NCI-H460 (cell line): ENCODE results near the gene ADIG. TPM values are rescaled to one million over a fixed set of nuclear protein-coding genes. Genes with fewer than 3 reads are reported as not detected.

Source experiments
- DNase-seq: peaks from one replicate; pipeline ENCODE4 v3.0.0-alpha.2; 2016; ENCODE audit warnings: low read depth; ENCODE audit errors: extremely low read depth
- total RNA-seq: library from RNA; depleted of rRNA; stranded (reverse); fragments of >200 nt; shearing (Covaris generic); gene quantifications from 2 replicates; pipeline ENCODE4 v1.2.3, GENCODE V29; 2014

Gene ADIG
- total RNA-seq, 1 experiment from 2014 or later, result not detected

DNA sequence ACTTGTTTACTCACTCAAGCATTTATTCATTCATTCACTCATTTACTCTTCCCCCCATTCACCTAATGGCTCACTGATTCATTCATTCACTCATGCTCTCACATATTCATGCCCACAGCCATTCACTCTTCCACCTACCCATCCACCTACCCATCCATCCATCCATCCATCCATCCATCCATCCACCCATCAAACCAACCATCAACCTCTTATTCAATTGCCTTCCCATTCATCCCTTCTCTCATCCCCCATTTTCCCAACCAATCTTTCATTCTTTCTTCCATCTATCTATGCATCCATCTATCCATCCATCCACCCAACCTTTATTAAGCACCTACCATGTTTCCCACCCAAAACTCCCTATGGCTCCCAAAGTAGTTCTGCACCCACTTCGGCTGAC is 19.1 kb downstream of the ADIG start:
- DNase-seq, result no peak

DNA sequence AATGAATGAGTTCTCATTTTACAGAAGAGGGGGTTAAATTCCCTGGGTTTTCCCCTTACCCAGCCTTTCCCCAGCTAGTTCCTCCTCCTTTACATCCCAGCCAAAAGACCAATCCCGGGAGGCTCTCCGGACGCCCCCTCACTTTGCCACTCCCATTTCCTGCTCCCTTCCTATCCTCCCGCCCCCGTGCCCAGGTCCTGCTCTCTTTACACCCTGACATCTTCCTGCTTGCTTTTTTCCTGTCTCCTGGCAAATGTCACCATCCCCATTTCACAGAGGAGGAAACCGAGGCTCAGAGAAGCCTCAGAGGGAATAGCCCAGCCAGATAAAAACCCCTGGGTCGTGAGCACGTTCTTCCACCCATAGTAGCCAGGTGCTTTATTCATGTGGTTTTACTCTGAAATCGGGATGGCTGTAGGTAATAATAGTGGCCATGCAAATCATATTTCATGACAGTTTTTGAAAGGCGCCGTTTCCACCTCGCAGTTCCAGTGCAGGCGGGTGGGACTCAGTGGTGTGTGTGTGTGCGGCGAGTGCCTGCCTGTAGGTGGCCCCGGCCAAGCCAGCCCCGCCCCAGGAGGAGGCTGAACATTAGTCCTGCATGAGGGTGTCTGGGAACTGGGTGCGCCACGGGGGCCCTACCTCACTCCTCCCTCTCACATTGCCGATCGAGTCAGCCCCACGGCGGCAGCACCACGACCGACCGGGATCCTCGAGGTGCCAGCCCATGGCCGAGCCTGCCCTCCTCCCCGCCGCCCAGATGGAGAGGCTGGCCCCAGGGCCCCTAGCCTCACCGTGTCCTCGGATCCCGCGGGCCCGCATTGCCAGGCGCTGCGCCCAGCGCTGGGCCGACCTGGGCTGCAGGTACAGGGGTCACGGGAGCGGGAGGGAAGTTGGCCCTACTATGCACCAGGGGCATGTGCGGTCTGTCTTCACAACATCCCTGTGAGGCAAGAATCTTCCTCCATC is 20.5 kb downstream of the ADIG start, which contains the start of gene ARHGAP40:
Gene ARHGAP40 (plus strand): TSS at position 594 of the 969 bp plus-strand sequence.
- peak; percentile 12 for DNase-seq

DNA sequence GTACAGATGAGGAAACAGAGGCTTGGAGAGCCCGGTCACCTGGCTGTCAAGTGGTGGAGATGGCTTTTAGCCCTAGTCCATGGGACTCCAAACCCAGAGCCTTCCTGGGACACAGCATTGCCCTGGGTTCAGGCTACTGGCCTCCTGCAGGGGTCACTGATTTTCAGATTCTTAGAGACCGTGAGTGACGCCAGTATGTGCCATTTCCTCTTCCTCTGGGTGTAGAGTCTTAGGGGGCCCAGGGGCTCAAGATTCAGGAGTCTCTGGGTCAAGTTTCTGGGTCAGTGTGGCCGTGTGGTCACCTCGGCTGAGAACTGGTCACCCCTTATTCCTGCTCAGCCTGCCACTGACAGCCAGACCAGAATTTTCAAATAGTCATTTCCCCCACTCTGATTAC is 21.2 kb downstream of the ADIG start:
- no peak for DNase-seq

- DNase-seq, result no peak
These were observed 22.3 kb downstream of the ADIG start for GRCh38 chr20:38603286-38603685.

- DNase-seq, result no peak
These were observed 23.9 kb downstream of the ADIG start for GRCh38 chr20:38604873-38605303.

DNA sequence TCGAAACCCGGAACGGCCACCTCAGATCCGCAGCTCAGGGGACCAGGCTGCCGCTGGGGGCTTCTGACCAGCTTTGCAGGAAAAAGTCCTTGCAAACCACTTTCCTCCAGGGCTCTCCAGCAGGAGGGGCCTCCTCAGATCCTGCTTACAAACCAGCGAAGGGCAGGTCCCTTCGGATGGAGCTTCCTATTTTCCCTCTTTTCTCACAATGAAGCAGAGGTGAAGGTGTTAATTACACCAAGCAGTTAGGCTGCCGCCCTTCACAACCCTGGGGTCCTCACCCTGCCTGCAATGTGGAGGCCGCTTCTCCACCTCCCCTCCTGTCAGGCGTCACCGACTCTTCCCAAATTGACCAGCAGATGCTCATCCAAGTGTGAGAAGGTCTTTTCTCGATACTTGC is 26.4 kb downstream of the ADIG start:
- DNase-seq, result no peak

DNA sequence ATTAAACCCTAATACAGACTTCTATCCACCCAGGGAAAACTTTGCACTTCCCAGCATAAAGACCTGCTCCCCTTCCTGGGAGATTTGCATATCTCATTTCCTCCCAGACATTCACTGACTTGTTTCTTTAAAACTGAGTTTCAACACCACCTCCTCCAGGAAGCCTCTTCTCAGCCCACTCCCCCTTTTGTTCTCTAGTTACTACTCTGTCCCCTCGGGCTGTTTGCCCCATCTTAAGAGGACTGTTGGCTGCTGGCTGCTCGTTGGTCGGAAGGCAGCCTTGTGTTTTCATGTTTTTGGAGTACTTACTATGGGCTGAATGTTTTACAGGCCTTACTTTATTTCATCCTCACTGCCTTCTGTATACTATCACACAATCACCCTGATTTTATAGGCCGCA is 27.2 kb downstream of the ADIG start:
- no peak for DNase-seq

DNA sequence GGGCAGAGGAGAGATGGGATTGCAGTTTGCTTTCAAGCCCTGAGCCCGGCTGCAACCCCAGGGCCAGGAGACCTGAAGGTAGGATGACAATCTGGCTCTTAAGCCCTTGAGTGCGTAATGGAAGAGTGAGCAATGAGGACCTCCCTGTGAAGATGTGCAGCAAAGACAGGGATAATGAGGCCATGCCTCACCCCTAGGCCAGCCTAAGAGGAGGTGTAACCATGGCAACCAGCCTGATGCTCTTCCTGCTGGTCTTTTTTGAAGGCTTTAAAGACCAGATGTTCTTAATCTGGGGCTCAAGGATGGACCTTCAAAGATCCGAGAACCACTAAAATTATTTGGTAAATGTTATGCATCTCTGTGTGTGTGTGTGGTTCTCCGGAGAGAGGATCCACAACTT is 28.8 kb downstream of the ADIG start:
- no peak for DNase-seq

DNA sequence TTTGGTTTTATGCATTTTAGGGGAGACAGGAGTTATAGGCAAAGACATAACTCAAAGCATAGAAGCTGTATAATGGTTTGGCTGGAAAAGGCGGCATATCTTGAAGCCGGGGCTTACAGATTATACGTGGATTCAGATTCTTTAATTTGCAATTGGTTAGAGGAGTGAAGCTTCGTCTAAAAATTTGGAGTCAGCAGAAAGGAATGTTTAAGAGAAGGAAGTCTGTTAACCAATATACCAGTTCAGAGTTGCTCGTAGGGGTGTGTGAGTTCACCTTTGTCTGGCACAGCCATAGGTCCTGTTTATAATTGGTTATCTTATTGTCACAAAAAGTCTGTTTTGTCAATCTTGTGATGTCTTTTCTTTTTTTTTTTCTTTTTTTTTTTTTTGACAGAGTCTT is 29.5 kb downstream of the ADIG start:
- no peak for DNase-seq

DNA sequence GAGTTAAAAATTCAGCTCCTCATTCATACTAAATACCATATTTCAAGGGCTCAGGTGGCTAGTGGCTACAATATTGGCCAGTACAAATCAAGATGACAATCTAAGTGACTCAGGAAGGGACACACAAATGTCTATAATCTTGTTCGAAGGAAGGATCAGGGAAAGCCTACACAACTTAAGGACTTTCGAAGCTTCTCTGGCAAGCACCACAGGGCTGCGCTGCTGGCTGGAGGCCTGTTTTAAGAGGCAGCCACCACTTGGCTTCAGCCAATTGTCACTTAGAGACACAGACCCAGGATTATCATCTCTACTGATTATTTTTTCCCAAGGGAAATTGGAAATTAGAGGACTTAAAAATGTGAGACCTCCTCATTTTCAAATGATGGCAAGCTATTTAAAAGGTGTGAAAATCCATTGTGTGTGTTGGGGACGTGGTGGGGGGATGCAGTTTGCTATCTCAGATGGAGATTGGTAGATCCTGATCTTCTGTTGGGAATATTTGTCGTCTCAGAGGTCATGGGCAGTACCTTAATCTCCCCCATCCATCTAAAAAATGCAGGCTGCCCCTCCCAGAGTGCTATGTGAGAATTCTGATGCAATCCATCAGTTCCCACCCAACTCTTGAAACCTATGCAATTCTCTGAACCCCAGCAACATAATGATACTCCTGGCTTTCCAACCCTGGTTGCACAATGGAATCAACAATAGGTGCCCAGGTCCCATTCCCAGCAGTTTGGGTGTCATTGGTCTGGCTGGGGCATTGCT is 31.9 kb downstream of the ADIG start:
- DNase-seq, result no peak

GRCh38 chr20:38615283-38615682 is 34.3 kb downstream of the ADIG start:
- no peak for DNase-seq

DNA sequence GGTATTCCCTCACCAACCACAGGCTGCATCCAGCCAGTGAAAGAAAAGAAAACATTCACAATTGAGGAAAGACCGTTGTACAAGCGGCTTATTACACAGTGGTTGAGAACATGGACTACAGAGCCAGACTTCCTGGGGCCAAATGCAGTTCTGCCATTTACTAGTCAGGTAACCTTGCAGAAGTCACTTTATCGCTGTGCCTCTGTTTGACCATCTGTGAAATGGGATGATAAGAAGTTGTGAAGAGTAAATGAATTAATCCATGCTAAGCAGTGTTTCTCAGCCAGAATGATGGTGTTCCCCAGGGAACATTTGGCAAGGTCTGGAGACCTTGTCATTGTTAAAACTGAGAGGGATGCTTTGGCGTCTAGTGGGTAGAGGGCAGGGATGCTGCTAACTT is 35.5 kb downstream of the ADIG start:
- no peak for DNase-seq

- no peak for DNase-seq
These were observed 36.2 kb downstream of the ADIG start for GRCh38 chr20:38617011-38617829.

- DNase-seq, result no peak
These were observed 36.8 kb downstream of the ADIG start for GRCh38 chr20:38617830-38618196.

DNA sequence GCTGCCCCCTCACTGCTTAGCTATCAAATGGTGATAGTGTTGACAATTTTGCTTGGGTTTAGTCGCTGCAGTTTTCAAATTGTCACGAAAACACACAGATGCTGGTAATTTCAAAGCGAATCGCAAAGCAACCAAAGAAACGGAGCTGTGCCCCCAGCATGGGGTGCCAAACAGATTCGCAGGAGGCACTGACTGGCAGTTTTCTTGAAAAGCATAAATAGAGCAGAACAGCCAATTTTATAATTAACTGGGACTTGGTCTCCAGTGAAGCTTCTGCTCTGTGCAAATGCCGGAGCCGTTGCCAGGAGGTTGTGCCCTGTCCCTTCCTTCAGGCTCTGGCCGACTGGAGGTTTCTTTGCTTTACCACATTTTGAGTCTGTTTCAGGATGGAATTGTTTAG is 39.4 kb downstream of the ADIG start:
- DNase-seq, result no peak

- DNase-seq, result no peak
These were observed 42.1 kb downstream of the ADIG start for GRCh38 chr20:38623061-38623460.

DNA sequence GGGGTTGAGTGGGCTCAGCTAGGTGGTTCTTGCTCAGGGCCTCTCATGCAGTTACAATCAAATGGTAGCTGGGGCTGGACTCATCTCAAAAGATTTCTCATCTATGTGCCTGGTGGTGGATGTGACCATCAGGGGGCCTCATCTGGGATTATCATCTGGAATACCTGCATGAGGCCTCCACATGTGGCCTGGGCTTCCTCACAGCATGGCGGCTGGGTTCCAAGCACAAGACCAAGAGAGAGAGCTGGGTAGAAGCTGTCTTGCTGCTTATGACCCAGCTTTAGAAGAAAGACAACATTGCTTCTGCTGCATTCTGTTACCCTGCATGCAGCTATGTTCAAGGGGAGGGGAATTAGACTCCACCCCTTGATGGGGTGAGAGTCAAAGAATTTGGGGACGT is 43.1 kb downstream of the ADIG start:
- no peak for DNase-seq

DNA sequence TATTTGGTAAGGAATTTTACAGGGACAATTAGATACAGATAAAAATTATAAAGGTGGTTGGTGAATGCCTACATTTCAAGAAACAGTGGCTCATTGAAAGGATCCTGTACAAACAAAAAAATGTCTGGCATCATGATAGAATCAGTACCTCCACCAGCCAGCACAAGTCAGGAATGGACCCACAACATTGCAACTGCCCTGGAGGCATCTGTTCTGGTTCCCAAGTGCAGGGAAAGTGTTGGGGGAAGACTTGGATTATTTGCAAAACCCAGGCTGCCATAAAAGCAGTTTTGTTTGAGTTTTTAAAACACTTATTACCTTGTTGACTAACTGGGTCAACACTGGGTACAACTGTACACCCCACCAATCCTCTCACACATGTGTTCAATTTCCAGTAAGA is 44.9 kb downstream of the ADIG start:
- no peak for DNase-seq

- DNase-seq, result no peak
These were observed 46.1 kb downstream of the ADIG start for GRCh38 chr20:38626921-38627659.
